ENCODE measurements around the gene ARHGEF16. TPM values are rescaled to one million over a fixed set of nuclear protein-coding genes. Genes with fewer than 3 reads are reported as not detected.

ARHGEF16 gene
- total and polyA plus RNA-seq, 8 donors: 14.6 to 149 (median 39.2) TPM

Other genes starting within 250 kb of the ARHGEF16 start
- gene MEGF6, start 156.8 kb downstream of the ARHGEF16 start, total RNA-seq: 10 to 100 TPM; 14.3 to 57.2 (median 41.1) TPM
- 10 to 100 TPM in 2 of 3 donors, 1 to 10 TPM in 1; 2.6 to 18.6 (median 11.3) TPM for gene MEGF6, start 156.8 kb downstream of the ARHGEF16 start, polyA plus RNA-seq
- 10 to 100 TPM; 21.6 to 43.3 (median 30.3) TPM for gene TPRG1L, start 170.3 kb downstream of the ARHGEF16 start, total RNA-seq
- 10 to 100 TPM; 29.7 to 60.0 (median 33.7) TPM for gene TPRG1L, start 170.3 kb downstream of the ARHGEF16 start, polyA plus RNA-seq
- gene WRAP73, start 195.4 kb downstream of the ARHGEF16 start, total RNA-seq: 10 to 100 TPM in 2 of 5 donors, 1 to 10 TPM in 2, under 1 TPM in 1; 0.89 to 55.4 (median 3.5) TPM
- gene WRAP73, start 195.4 kb downstream of the ARHGEF16 start, polyA plus RNA-seq: 10 to 100 TPM; 12.5 to 22.2 (median 13.0) TPM
- 1 to 10 TPM in 1 of 5 donors, under 1 TPM in 1, not detected in 3; 0.43 to 9.8 TPM for gene TP73, start 197.9 kb downstream of the ARHGEF16 start, total RNA-seq
- 1 to 10 TPM in 1 of 3 donors, under 1 TPM in 1, not detected in 1; 0.25 to 2.4 TPM for gene TP73, start 197.9 kb downstream of the ARHGEF16 start, polyA plus RNA-seq